ENCODE results near the gene CHD1L. TPM values are rescaled to one million over a fixed set of nuclear protein-coding genes. Genes with fewer than 3 reads are reported as not detected.

Gene CHD1L
- total RNA-seq, 1 donor, result 22.6 TPM

- Histone ChIP-seq H3K4me3 (ENCODE audit: low read length) (no peak overlapping the region), H3K9me3 (ENCODE audit: low read depth, low read length) (no peaks in the 10 kb centered on the region), H3K27me3 (ENCODE audit: insufficient read depth, low read length) (peaks cover 5% of the 10 kb centered on the region), H3K4me1 (ENCODE audit: insufficient read depth, low read length) (no peaks in the 10 kb centered on the region)
These were observed 98.8 kb downstream of the CHD1L start for GRCh38 chr1:147341246-147341645.

Other genes starting within 250 kb of the CHD1L start
- gene PRKAB2, start 70.2 kb upstream of the CHD1L start, total RNA-seq, result 9.3 TPM
- 3.5 TPM for gene FMO5, start 17.3 kb upstream of the CHD1L start, total RNA-seq

All from mononuclear cell (primary cell).